Measurements from ENCODE around the gene ZNF107.

DNA sequence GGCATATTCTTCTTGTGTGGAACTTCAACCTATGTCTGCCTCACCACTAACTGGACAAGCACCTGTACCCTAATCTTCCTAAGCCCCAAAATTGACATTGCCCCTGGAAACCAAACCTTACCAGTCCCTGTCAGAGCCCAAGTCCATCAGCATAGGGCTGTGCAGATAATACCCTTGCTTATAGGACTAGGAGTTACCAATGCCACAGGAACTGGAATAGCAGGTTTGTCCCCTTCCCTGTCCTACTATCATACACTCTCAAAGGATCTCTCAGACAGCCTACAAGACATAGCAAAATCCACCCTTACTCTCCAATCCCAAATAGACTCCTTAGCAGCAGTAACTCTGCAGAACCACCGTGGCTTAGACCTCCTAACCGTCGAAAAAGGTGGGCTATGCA, 19.8 kb downstream of the ZNF107 start:
- TF ChIP-seq EZH2phosphoT487 (IDR thresholded peaks at IDR 0.05; ENCODE audit: low read depth): no peak
- TF ChIP-seq, protein P1, sequence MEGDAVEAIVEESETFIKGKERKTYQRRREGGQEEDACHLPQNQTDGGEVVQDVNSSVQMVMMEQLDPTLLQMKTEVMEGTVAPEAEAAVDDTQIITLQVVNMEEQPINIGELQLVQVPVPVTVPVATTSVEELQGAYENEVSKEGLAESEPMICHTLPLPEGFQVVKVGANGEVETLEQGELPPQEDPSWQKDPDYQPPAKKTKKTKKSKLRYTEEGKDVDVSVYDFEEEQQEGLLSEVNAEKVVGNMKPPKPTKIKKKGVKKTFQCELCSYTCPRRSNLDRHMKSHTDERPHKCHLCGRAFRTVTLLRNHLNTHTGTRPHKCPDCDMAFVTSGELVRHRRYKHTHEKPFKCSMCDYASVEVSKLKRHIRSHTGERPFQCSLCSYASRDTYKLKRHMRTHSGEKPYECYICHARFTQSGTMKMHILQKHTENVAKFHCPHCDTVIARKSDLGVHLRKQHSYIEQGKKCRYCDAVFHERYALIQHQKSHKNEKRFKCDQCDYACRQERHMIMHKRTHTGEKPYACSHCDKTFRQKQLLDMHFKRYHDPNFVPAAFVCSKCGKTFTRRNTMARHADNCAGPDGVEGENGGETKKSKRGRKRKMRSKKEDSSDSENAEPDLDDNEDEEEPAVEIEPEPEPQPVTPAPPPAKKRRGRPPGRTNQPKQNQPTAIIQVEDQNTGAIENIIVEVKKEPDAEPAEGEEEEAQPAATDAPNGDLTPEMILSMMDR (IDR thresholded peaks at IDR 0.05; ENCODE audit: low read depth, low read length): no peak

Data from OCI-LY3 (cell line).